ENCODE measurements around the gene PRDM5. TPM values are rescaled to one million over a fixed set of nuclear protein-coding genes. Genes with fewer than 3 reads are reported as not detected.

The PRDM5 gene
- total and polyA plus RNA-seq, 9 of the 15 experiments (the other 6 are each of a cell fraction or from before 2014, with no cell fraction given) = not detected

DNA sequence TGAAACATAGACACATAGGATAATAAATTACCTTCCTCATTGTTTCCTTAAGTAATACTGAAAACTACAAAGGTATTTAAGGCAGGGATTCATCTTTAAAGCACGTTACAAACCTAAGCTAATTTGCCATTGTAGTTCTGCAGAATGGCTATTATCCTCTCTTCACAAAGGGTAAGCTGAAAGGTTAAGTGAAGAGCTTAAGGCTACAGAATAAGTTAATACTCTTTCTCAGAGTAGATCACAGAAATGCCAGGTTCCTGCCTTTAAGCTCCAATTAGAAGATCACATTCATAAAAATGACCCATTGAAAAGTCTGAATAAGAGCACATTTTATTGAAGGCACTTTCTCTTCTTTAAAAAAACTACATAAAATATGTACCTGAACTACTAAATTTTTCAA lies 42.1 kb upstream of the PRDM5 start:
- in situ Hi-C loops (cut with MboI) (no loop called here), intact Hi-C loops (cut with micrococcal nuclease) (no loop called here)
- no peaks in the 10 kb centered on the region for H3K4me1 ChIP-seq (replicated peaks in 1 of 2; ENCODE audit: control insufficient read depth in 2 of 2, insufficient read depth in 2 of 2, low read length in 2 of 2)
- no peak for ATAC-seq
- H3K9ac ChIP-seq (ENCODE audit: insufficient read depth in 1 of 2, low read depth in 2 of 2, low read length in 2 of 2) = no peak overlapping the region
- ChIA-PET POLR2A (no interaction called here), CTCF (ENCODE audit: low intra/inter-chr PET ratio) (no interaction called here)
- H3K4me2 ChIP-seq (ENCODE audit: insufficient read depth, low read length) = no peak overlapping the region
- TF ChIP-seq ZNF311 (CRISPR knock-in tag; IDR thresholded peaks at IDR 0.05) (no peak), CCNT2 (IDR thresholded peaks at IDR 0.05; ENCODE audit: borderline replicate concordance, extremely low read depth, insufficient read length, low read depth, low read length) (no peak), MCM2 (IDR thresholded peaks at IDR 0.05; ENCODE audit: low read depth) (no peak), CREBBP (IDR thresholded peaks at IDR 0.05; ENCODE audit: low read depth, low read length) (no peak), THAP7 (CRISPR knock-in tag; IDR thresholded peaks at IDR 0.05) (no peak), NEUROD1 (IDR thresholded peaks at IDR 0.05; ENCODE audit: borderline replicate concordance, low read depth, low read length, partially characterized antibody) (no peak), HDAC8 (tag; IDR thresholded peaks at IDR 0.05) (no peak), ILK (tag; IDR thresholded peaks at IDR 0.05; ENCODE audit: borderline replicate concordance, low read depth) (no peak), HNRNPK (IDR thresholded peaks at IDR 0.05; ENCODE audit: low read depth, low read length, poor library complexity, severe bottlenecking) (no peak), RBM17 (IDR thresholded peaks at IDR 0.05; ENCODE audit: borderline replicate concordance, low read depth, low read length) (no peak), ZNF174 (CRISPR knock-in tag; IDR thresholded peaks at IDR 0.05) (no peak), JUN (IDR thresholded peaks at IDR 0.05; ENCODE audit: borderline replicate concordance, low read depth, low read length) (no peak), JUN (CRISPR knock-in tag; IDR thresholded peaks at IDR 0.05; ENCODE audit: borderline replicate concordance) (no peak), TGIF2 (CRISPR knock-in tag; IDR thresholded peaks at IDR 0.05) (no peak), SP1 (CRISPR knock-in tag; IDR thresholded peaks at IDR 0.05) (no peak), DPF2 (IDR thresholded peaks at IDR 0.05) (no peak), MAFF (IDR thresholded peaks at IDR 0.05; ENCODE audit: low read length) (no peak), HMGN3 (IDR thresholded peaks at IDR 0.05; ENCODE audit: borderline replicate concordance, extremely low read depth, insufficient read length, low read depth, low read length) (no peak)
- TF ChIP-seq, protein P1, sequence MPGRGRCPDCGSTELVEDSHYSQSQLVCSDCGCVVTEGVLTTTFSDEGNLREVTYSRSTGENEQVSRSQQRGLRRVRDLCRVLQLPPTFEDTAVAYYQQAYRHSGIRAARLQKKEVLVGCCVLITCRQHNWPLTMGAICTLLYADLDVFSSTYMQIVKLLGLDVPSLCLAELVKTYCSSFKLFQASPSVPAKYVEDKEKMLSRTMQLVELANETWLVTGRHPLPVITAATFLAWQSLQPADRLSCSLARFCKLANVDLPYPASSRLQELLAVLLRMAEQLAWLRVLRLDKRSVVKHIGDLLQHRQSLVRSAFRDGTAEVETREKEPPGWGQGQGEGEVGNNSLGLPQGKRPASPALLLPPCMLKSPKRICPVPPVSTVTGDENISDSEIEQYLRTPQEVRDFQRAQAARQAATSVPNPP (IDR thresholded peaks at IDR 0.05; ENCODE audit: borderline replicate concordance, insufficient read depth, insufficient read length) = no peak
- H3K27ac ChIP-seq (ENCODE audit: extremely low read depth, low read depth, low read length) = no peak overlapping the region
- no peaks in the 10 kb centered on the region for H3K9me1 ChIP-seq (ENCODE audit: control insufficient read depth, insufficient read depth, low read length)
- no TSS peak for BruUV-seq (replicated peaks)
- WGBS (ENCODE audit: insufficient coverage, low coverage, missing lambda C conversion rate) = 6% methylated on average over 1 of the region's 1 CpG
- no peaks in the 10 kb centered on the region for H3K36me3 ChIP-seq (ENCODE audit: control insufficient read depth, insufficient read depth, low read length)
- no peaks in the 10 kb centered on the region for H4K20me1 ChIP-seq (replicated peaks; ENCODE audit: control insufficient read depth, insufficient read depth, low read length)
- no peak overlapping the region for H3K4me3 ChIP-seq
- H3K79me2 ChIP-seq (ENCODE audit: control insufficient read depth, insufficient read depth, low read length) = no peaks in the 10 kb centered on the region
- no peaks in the 10 kb centered on the region for H3K9me3 ChIP-seq (replicated peaks; ENCODE audit: control insufficient read depth, insufficient read depth, low read depth, low read length)
- no peaks in the 10 kb centered on the region for H3K27me3 ChIP-seq (ENCODE audit: control insufficient read depth in 2 of 2, insufficient read depth in 2 of 2, low read length in 2 of 2)
- H2AFZ ChIP-seq (ENCODE audit: low read depth, low read length) = no peak overlapping the region
- no peak for DNase-seq (ENCODE audit: extremely low read depth in 1 of 4, low spot score in 3 of 4)
- no peak for FAIRE-seq
